GM18511 (cell line): Measurements from ENCODE around the gene BRINP1.

ENCODE experiments used
- ATAC-seq: cut with Tn5 transposase; IDR thresholded peaks from one replicate; pipeline ENCODE4 v1.9.1; 2021; ENCODE audit warnings: mild to moderate bottlenecking, moderate library complexity; ENCODE audit not compliant: unreplicated experiment

BRINP1 gene

GRCh38 chr9:119148855-119149254 lies 220.4 kb downstream of the BRINP1 start:
- no peak for ATAC-seq

- ATAC-seq, result no peak
These were observed 231.8 kb downstream of the BRINP1 start for GRCh38 chr9:119137479-119137878.

DNA sequence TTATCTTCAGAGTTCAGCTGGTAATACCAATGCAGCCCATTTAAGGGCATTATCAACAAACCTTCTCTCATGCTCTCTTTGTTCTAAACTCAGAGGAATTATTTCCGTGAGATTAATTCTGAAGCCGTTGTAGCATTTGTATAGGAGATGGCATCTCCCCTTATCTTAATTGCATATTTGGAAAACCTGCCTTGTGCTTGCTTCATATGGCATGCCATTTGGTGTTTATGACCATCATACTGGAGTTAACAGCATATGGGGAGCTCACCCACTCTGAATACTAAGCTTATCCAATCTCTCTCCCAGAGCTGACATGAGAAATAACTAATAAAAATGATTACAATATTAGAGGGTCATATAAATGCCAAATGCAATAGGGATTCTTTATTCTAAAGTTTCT lies 243.2 kb downstream of the BRINP1 start:
- no peak for ATAC-seq

DNA sequence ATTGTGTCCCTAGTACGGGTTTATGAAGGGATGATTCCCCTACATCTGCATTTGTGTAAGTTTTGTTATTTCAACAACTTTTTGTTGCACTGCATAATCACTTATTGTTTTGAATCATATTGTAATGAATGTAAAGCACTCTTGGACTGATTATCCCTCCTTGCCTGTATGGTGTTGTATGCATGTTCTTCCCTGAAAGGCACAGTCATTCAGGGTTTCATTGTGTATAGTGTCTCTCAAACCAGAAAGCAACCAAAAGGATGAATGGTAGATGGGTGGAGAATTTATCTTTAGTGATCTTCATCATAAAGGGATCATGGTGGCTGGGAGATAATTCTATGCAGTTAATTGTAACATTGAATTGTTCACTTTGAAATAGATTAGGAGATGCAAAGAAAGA lies 247.3 kb downstream of the BRINP1 start:
- no peak for ATAC-seq

DNA sequence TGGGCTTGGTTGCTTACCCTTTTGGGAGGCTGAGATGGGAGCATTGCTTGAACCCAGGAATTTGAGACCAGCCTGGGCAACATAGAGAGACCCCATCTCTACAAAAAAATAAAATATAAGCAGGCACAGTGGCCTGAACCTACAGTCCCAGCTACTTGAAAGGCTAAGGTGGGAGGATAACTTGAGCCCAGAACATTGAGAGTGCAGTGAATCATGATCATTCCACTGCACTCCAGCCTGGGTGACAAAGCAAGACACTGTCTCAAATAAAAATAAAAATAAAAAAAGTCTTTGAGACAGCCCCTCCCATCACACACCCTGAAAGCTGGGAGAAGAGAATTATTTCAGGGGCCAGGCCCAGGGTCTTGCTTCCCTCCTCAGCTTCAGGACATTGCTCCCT lies 251.8 kb downstream of the BRINP1 start:
- ATAC-seq, result no peak
